GM19099 (cell line): ENCODE results near the gene CDH1.

Experiments
- POLR2A ChIP-seq: IDR thresholded peaks from 3 replicates; pipeline ENCODE4 v1.6.1; 2011; ENCODE audit warnings: low read depth; ENCODE audit not compliant: insufficient read length; ENCODE audit errors: extremely low read depth

The CDH1 gene

GRCh38 chr16:68884401-68884800 lies 147.3 kb downstream of the CDH1 start:
- TF ChIP-seq POLR2A: no peak
